ENCODE results near the gene AP1M1. TPM values are rescaled to one million over a fixed set of nuclear protein-coding genes. Genes with fewer than 3 reads are reported as not detected.
A peak's percentile ranks its signal among the peaks of the same experiment; 100 is the strongest.

Gene AP1M1
- total RNA-seq, 1 experiment from 2014 or later, result 98.0 TPM

GRCh38 chr19:16200038-16201010 lies 2.6 kb downstream of the AP1M1 start:
- intact Hi-C loops (cut with micrococcal nuclease; ENCODE audit: unreplicated experiment), result no loop called here
- Mint-ChIP-seq H3K4me3 (ENCODE audit: unreplicated experiment) (peak overlapping the region; percentile 56), H3K9me3 (ENCODE audit: unreplicated experiment) (no peaks in the 10 kb centered on the region), H3K4me1 (ENCODE audit: low read depth, unreplicated experiment) (peaks cover 7% of the 10 kb centered on the region), H3K27ac (ENCODE audit: unreplicated experiment) (peak overlapping the region; percentile 7), H3K27me3 (ENCODE audit: insufficient read depth, unreplicated experiment) (no peaks in the 10 kb centered on the region), H3K36me3 (ENCODE audit: insufficient read depth, unreplicated experiment) (peaks cover 47% of the 10 kb centered on the region)
- Histone ChIP-seq H3K4me3 (ENCODE audit: low read depth, low read length) (no peak overlapping the region), H3K36me3 (ENCODE audit: control insufficient read depth, insufficient read depth, low read length) (peaks cover 3% of the 10 kb centered on the region), H3K9me3 (no peaks in the 10 kb centered on the region), H3K4me1 (peaks cover 20% of the 10 kb centered on the region), H3K27me3 (replicated peaks; ENCODE audit: control insufficient read depth, insufficient read depth, low read length) (no peaks in the 10 kb centered on the region)
- no peak for TF ChIP-seq CTCF (IDR thresholded peaks at IDR 0.05; ENCODE audit: insufficient read depth in 1 of 2, low read depth in 1 of 2, low read length in 1 of 2, severe bottlenecking in 1 of 2, unreplicated experiment in 1 of 2)
- POLR2A ChIA-PET, result no interaction called here
- no TSS peak for BruUV-seq (replicated peaks)
- DNase-seq, result peak; percentile 66 to 78
- CTCF ChIA-PET, result no interaction called here

- H3K4me3 ChIP-seq (ENCODE audit: low read depth, low read length), result no peak overlapping the region
- Mint-ChIP-seq H3K27ac (ENCODE audit: unreplicated experiment) (peak overlapping the region; percentile 7), H3K9me3 (ENCODE audit: unreplicated experiment) (no peaks in the 10 kb centered on the region), H3K36me3 (ENCODE audit: insufficient read depth, unreplicated experiment) (peaks cover 51% of the 10 kb centered on the region), H3K4me1 (ENCODE audit: low read depth, unreplicated experiment) (peaks cover 7% of the 10 kb centered on the region), H3K27me3 (ENCODE audit: insufficient read depth, unreplicated experiment) (no peaks in the 10 kb centered on the region), H3K4me3 (ENCODE audit: unreplicated experiment) (peak overlapping the region; percentile 56)
- intact Hi-C loops (cut with micrococcal nuclease; ENCODE audit: unreplicated experiment), result no loop called here
- H3K27me3 ChIP-seq (replicated peaks; ENCODE audit: control insufficient read depth, insufficient read depth, low read length), result no peaks in the 10 kb centered on the region
- TF ChIP-seq CTCF (IDR thresholded peaks at IDR 0.05; ENCODE audit: insufficient read depth in 1 of 2, low read depth in 1 of 2, low read length in 1 of 2, severe bottlenecking in 1 of 2, unreplicated experiment in 1 of 2), result no peak
- H3K4me1 ChIP-seq, result peaks cover 17% of the 10 kb centered on the region
- ChIA-PET CTCF (no interaction called here), POLR2A (no interaction called here)
- no peak for DNase-seq
- BruUV-seq (replicated peaks), result no TSS peak
- H3K9me3 ChIP-seq, result no peaks in the 10 kb centered on the region
- peaks cover 3% of the 10 kb centered on the region for H3K36me3 ChIP-seq (ENCODE audit: control insufficient read depth, insufficient read depth, low read length)
Measured at GRCh38 chr19:16201011-16201391, 3.3 kb downstream of the AP1M1 start.

GRCh38 chr19:16202320-16203255 lies 4.9 kb downstream of the AP1M1 start:
- Mint-ChIP-seq H3K27me3 (ENCODE audit: insufficient read depth, unreplicated experiment) (no peaks in the 10 kb centered on the region), H3K36me3 (ENCODE audit: insufficient read depth, unreplicated experiment) (peaks cover 64% of the 10 kb centered on the region), H3K27ac (ENCODE audit: unreplicated experiment) (no peak overlapping the region), H3K4me1 (ENCODE audit: low read depth, unreplicated experiment) (peaks cover 7% of the 10 kb centered on the region), H3K4me3 (ENCODE audit: unreplicated experiment) (no peak overlapping the region), H3K9me3 (ENCODE audit: unreplicated experiment) (no peaks in the 10 kb centered on the region)
- Histone ChIP-seq H3K4me1 (peaks cover 11% of the 10 kb centered on the region; the same call in 1 of the 2 replicates), H3K27me3 (replicated peaks; ENCODE audit: control insufficient read depth, insufficient read depth, low read length) (no peaks in the 10 kb centered on the region), H3K9me3 (no peaks in the 10 kb centered on the region), H3K4me3 (ENCODE audit: low read depth, low read length) (no peak overlapping the region), H3K36me3 (ENCODE audit: control insufficient read depth, insufficient read depth, low read length) (peaks cover 4% of the 10 kb centered on the region)
- no peak for DNase-seq
- TF ChIP-seq CTCF (IDR thresholded peaks at IDR 0.05; ENCODE audit: insufficient read depth in 1 of 2, low read depth in 1 of 2, low read length in 1 of 2, severe bottlenecking in 1 of 2, unreplicated experiment in 1 of 2), result no peak
- BruUV-seq (replicated peaks), result no TSS peak
- ChIA-PET CTCF (interaction anchor here (0.5 to 0.6 kb wide), 2 partner anchors 8 to 180 kb away, joined by 3 to 5 read pairs; no protein-coding TSS in a partner anchor), POLR2A (no interaction called here)
- intact Hi-C loops (cut with micrococcal nuclease; ENCODE audit: unreplicated experiment), result no loop called here
